GM18505 (cell line): Measurements from ENCODE around the gene NHLRC4.

ENCODE experiments used
- ATAC-seq: cut with Tn5 transposase; IDR thresholded peaks from one replicate; pipeline ENCODE4 v1.9.1; 2021; ENCODE audit not compliant: unreplicated experiment
- POLR2A ChIP-seq: IDR thresholded peaks from 4 replicates; pipeline ENCODE4 v1.6.1; 2011; ENCODE audit warnings: borderline replicate concordance; ENCODE audit not compliant: insufficient read depth, insufficient read length; ENCODE audit errors: extremely low read depth

NHLRC4 gene

DNA sequence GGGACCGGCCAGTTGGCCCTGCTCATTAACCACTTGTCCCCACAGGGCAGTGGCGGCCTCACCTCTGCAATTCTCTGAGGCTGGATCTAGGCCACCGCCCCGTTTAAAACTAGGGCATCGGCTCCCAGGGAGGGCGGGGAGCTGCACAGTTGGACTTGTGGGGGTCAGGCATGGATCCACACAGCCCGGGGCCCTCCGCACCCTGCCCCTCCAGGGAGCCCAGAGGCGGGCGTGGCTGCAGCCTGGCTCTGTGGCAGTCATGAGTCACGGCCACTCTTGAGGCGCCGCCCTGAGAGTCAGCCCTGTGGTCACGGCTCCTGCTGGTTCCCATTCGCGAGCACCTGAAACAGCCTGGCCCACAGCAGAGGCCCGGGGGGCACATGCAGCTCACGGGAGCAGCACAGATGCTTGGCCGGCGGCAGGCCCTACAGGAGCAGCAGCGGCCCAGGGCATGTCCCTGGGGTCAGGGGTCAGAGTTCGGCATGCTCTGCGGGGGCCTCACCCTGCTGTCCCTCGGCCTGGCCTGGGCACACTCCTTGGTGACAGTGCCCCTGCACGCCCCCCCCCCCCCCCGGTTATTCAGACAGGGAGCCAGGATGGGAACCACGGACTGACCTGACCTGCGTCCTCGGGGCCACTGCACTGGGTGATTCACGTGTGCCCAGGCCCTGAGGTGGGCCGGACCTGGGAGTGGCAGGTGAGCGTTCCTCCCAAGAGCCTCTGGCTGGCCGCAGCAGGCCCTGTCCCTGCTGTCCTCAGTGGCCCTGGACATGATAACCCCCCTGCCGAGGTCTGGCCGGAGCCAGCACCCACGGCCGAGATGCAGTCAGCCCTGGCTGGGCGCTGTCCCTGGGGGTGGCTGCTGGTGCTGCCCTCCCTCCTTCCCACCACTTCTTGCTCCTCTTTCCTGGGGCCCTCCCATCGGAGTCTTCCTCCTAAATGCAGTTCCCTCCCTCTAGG is 31.1 kb upstream of the NHLRC4 start:
- no peak for ATAC-seq
- no peak for TF ChIP-seq POLR2A

DNA sequence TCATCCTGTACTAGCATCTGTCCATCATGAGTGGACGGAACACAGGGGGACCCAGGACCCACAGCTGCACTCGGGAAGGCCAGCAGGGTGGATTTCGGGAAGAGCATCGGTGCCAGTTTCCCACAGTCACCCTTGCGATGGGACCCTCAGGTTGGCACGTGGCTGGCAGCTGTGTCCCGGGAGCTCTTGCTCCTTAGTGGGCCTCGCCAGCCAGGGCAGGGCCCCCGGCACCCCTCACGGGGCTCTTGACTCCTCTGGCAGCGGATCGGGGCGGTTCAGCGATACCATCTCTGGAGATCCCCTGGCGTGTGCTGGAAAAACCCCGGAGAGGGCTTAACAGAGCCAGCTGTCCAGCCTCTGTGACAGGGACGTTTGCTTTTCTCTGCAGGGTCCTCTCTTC is 30.1 kb upstream of the NHLRC4 start:
- ATAC-seq, result no peak
- TF ChIP-seq POLR2A, result no peak

DNA sequence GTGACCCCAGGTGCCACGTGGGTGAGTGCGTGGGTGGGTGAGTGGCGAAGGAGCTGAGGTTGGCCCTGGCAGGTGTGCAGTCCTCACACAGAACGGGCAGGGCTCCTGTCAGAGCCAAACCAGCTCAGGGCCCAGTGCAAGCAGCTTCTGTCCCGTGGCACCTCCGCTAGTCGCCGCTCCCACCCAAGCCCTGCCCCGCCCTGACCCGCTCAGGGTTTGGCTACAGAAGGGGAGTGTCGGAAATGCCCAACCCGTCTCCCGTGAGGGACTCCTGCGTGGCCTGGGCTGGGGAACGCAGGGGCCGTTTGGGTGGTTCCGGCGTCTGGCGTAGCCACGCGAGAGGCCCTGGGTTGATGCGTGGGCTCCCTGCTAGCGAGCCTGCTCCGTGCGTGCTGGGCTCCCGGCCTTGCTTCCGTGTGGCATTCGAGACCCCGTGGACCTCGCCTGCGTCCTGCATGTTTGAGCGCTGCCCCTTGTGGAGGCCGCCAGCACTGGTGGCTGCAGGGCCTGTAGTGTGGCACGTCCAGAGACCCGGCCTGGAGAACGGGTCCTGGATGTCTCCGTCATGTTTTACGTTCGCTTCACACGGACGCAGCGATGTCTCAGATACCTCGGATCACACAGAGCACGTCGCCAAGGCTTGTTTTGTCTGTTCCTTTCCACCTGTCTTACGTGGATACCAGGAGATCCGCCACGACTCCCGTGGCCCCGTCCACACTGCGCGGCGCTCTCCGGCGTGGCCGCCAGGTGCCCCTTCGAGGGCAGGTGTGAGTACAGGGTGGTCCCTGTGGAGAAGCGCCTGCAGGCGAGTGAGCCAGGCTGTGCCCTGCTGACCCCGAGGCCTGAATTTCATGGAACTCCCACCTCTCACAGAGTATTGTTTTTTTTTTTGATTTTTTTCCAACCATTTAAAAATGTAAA is 29.1 kb upstream of the NHLRC4 start:
- no peak for TF ChIP-seq POLR2A
- no peak for ATAC-seq

DNA sequence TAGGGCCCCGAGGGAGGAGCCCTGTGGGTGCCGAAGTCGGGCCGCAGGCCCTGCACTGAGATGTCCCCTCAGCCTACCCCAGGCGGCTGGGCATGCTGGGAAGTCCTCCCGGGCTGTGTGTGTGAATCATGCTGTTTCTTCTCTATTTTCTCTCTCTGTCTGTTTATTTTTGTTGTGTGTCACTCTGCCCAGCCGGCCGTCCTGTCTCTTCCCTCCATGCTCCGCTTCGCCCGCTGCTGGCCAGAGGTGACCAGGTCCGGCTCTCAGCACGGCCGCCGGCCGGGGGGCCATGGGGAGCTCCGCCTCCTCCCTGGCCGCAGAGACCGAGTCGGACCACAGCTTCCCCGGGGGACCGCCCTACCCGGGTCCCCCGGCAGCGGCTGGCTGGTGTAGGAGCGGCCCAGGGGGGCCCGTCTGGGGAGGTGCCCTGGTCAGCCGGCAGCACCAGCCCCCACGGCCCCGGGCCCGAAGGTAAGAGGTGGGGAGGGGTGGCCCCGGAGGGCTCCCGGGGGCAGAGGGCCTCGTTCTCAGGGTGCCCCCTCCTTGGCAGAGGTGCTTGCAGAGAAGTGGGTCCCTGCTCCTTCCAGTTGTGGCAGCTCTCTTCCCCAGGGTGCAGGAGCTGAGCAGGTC is 26.8 kb upstream of the NHLRC4 start:
- TF ChIP-seq POLR2A, result no peak
- ATAC-seq, result no peak

DNA sequence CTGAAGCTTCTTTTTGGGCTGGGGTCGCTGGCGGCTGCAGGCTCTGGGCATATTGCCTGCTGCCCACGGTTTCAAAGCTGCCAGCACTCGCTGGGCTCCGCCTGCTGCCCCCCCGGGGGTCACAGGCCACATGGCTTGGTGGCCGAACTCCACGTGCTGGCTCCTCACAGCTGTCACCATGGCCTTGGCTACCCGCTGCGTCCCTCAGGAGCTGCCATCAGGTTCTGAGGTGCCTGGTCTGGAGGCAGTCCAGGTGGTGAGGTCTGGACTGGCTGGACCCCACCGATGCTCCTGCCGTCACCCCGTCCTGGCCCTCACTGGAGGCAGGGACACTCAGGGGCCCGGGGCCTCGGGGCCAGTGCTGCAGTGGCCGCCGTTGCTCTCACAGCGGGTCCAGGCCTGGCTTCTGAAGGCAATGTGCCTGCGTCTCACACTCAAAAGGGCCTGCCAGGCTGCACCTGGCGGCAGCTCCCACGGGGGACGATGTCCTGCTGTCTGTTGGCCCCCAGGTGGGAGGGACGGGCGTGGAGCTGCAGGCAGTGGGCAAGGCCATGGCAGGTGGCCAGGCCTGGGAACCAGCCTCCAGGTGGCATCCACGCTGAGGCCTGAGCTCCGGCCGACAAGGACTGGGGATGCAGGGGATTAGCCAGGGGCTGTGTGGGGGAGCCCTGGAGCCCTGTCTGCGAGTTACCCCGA is 26.0 kb upstream of the NHLRC4 start:
- ATAC-seq, result no peak
- TF ChIP-seq POLR2A, result no peak

DNA sequence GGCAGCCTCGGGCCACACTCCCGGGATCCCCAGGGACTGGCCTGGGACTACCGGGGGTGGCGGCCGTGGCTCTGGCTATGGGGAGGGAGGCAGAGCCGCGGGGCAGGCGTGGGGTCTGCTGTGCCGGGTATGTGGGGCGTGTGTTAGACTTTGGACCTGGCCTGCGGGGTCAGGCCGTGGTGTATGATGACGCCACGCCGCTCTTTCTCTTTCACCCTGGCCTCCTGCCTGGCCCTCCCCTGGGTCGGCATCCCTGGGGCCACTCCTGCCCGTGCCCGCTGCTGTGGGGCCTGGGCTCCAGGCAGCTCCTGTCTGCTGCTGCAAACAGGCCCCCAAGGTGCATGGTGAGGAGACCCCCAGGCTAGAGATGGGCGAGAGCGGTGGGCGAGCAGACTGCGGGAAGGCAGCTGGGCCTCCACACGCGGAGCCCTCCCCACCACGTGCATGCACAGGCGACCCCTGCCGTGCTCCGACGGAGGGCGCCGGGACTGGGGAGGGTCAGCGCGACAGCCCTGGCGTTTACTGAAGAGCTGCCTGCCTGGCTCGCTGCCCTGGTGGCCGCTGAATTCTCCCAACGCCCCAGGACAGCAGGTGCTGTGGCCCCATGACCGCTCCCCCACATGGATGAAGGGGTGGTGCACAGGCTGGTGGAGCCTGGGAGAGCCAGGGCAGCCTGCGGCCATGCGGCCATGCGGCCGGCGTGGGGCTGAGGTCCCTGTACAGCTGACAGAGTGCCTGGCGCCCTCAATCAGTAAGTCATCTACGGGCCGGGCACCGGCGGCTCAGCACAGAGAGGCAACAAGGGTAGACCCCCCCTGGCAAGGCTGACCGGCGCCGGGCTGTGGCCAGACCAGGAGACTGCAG is 23.3 kb upstream of the NHLRC4 start:
- TF ChIP-seq POLR2A, result no peak
- no peak for ATAC-seq

DNA sequence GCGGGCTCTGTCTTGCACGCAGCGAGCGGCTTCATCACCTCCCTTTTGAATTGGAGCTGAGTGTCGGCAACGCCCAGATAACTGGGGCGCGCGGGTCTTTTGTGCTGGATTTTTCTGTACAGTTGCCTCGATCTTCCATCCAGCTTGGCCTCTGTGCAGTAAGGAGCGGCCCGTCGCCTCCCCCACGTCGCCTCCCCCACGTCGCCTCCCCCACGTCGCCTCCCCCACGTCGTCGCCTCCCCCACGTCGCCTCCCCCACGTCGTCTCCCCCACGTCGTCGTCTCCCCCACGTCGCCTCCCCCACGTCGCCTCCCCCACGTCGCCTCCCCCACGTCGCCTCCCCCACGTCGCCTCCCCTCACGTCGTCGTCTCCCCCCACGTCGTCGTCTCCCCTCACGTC is 22.3 kb upstream of the NHLRC4 start:
- no peak for ATAC-seq
- TF ChIP-seq POLR2A, result no peak

DNA sequence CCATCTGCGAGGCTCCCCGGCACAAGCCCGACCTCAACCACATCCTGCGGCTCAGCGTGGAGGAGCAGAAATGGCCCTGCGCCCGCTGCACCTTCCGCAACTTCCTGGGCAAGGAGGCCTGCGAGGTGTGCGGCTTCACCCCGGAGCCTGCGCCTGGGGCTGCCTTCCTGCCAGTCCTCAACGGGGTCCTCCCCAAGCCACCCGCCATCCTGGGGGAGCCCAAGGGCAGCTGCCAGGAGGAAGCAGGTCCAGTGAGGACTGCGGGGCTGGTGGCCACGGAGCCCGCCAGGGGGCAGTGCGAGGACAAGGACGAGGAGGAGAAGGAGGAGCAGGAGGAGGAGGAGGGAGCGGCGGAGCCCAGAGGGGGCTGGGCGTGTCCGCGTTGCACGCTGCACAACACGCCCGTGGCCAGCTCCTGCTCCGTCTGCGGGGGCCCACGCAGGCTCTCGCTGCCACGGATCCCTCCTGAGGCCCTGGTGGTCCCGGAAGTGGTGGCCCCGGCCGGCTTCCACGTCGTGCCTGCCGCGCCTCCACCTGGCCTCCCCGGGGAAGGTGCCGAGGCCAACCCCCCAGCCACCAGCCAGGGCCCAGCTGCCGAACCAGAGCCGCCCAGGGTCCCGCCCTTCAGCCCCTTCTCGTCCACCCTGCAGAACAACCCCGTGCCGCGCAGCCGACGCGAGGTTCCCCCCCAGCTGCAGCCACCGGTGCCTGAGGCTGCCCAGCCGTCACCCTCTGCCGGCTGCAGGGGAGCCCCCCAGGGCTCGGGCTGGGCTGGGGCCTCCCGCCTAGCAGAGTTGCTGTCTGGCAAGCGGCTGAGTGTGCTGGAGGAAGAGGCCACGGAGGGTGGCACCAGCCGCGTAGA is 19.7 kb upstream of the NHLRC4 start:
- TF ChIP-seq POLR2A, result no peak
- no peak for ATAC-seq

DNA sequence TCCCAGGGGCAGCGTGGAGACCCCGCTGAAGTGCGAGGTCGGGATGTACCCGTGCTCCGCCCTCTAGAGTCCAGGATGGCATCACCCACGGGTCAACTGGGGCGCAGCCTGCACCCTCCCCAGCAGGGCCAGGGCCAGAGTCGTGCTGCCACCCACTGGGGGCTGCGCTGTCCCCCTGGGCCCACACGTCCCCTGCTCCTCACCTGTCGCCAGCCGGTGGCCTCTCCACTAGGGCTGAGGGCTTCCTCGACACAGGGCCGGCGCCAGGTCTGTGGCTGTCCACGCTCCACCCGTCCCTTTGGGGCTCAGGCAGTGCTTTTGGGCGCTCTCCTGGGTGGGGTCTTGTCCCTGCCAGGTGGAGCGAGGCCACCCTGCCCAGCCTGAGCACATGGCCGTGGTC is 18.2 kb upstream of the NHLRC4 start:
- no peak for ATAC-seq
- no peak for TF ChIP-seq POLR2A

DNA sequence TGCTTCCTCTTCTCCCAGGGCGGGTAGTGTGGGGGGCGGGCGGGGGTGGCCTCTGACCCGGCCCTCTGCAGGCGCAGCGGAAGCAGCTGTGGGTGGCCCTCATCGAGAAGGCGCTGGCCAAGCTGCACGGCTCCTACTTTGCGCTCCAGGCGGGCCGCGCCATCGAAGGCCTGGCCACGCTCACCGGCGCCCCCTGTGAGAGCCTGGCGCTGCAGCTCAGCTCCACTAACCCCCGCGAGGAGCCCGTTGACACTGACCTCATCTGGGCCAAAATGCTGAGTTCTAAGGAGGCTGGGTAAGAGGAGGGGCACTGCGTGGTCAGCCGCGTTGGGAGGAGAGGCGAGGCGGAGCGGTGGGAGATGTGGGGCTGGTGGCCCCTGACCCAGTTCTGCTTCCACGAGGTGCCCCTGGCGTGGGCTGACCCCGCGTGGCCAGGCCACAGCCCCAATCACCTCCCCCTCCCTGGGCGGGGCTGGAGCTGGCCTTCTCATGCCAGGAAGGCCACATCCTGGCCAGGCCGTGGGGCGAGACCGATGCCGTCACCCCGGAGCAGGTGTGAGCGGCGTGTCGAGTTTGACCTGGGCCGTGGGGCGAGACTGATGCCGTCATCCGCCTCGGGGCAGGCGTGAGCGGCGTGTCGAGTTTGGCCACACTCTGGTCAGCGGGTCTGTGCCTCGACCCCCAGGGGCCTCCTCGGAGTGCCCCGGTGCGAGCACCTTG is 17.1 kb upstream of the NHLRC4 start:
- no peak for TF ChIP-seq POLR2A
- no peak for ATAC-seq
